Measurements from ENCODE around the gene KIAA1671. TPM values are rescaled to one million over a fixed set of nuclear protein-coding genes. Genes with fewer than 3 reads are reported as not detected.

Gene KIAA1671
- total and polyA plus RNA-seq, 2 of the 4 experiments (the other 2 are of a cell fraction), result 0.02 TPM; not detected in 1

DNA sequence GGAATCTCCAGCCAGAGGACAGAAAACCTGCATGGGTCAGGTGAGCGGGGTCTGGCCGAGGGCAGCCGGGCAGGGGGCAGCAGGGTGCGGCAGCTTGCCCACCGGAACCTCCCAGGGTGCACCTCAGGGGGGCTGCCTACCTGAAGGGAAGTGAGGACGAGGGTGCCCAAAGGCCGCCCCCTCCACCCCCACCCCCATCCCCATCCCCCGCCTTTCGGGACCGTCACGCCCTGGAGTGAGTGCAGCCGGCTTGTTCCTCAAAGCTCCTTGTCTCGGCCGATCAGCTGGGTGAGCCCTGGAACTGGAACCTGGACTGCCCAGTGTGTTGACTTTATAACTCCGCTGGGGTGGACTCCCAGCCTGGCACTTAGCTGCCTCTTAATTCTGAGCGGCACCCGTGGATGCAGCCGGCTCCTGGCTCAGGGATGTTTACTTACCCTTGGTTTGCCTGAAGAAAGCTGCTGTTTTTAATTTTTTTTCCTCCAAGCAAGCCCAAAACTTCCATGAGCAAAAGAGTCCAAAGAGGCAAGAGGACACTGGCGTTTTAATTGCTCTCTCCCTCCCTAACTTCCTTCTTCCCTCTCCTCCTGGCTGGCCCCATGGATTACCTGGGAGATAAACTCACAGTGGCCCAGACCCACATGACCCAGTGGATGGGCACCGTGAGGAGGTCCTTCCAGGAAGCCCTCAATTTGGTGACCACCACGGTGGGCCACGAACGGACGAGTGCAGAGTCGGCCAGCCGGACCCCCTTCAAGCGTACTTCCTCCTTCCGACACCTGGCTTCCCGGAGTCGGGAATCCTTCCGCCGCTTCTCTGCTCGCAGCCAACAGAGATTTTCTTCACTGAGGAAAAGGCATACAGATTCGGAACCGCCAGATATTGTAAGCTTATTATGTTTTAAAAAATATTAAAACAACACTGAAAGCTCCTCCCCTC is 159.3 kb downstream of the KIAA1671 start:
- no TSS peak for BruUV-seq (replicated peaks)
- Histone ChIP-seq H3K23ac (ENCODE audit: low read depth, low read length) (no peak overlapping the region), H3K27ac (ENCODE audit: insufficient read depth, low read length) (no peak overlapping the region), H3K9ac (ENCODE audit: low read depth, low read length) (no peak overlapping the region), H4K5ac (ENCODE audit: low read depth, low read length) (no peak overlapping the region), H2AK9ac (replicated peaks; ENCODE audit: low read depth, low read length, poor library complexity) (no peak overlapping the region), H3K9me1 (ENCODE audit: insufficient read depth, low read length) (no peaks in the 10 kb centered on the region), H3K14ac (replicated peaks; ENCODE audit: low read depth, low read length) (no peak overlapping the region), H2AFZ (replicated peaks; ENCODE audit: low read length, poor library complexity) (peak overlapping the region; percentile 91), H3K4ac (ENCODE audit: low read depth, low read length) (no peak overlapping the region), H3K4me2 (ENCODE audit: low read depth, low read length) (peak overlapping the region; percentile 95; the same call in 1 of the 2 replicates), H2BK5ac (ENCODE audit: low read depth, low read length, poor library complexity, severe bottlenecking) (no peak overlapping the region), H3K4me3 (ENCODE audit: insufficient read depth, low read depth, low read length) (no peak overlapping the region), H3K36me3 (ENCODE audit: control insufficient read depth, insufficient read depth, low read length) (no peaks in the 10 kb centered on the region), H3K9me3 (ENCODE audit: control insufficient read depth, insufficient read depth, low read length) (peaks cover 2% of the 10 kb centered on the region; the same call in 1 of the 2 replicates), H3K27me3 (ENCODE audit: control insufficient read depth, insufficient read depth, low read length) (peaks cover 11% of the 10 kb centered on the region), H2BK20ac (ENCODE audit: low read depth, low read length) (no peak overlapping the region), H3K18ac (ENCODE audit: low read depth, low read length) (no peak overlapping the region), H2BK15ac (ENCODE audit: low read depth, low read length) (no peak overlapping the region), H2AK5ac (ENCODE audit: low read depth, low read length) (no peak overlapping the region), H3K4me1 (ENCODE audit: control insufficient read depth, insufficient read depth, low read length) (no peaks in the 10 kb centered on the region; the same call in 1 of the 2 replicates), H4K20me1 (ENCODE audit: insufficient read depth, low read length) (no peaks in the 10 kb centered on the region), H3K56ac (ENCODE audit: extremely low read depth, insufficient read depth, low read length) (no peak overlapping the region), H2BK120ac (ENCODE audit: low read depth, low read length) (no peak overlapping the region), H4K91ac (ENCODE audit: insufficient read depth, low read depth, low read length) (no peak overlapping the region), H4K8ac (ENCODE audit: low read depth in 2 of 2, low read length in 2 of 2) (no peak overlapping the region), H3K79me1 (ENCODE audit: low read depth in 1 of 2, low read length in 2 of 2) (no peaks in the 10 kb centered on the region)
- dilution Hi-C loops (cut with HindIII; ENCODE audit: low sequenced_read_pairs, unreplicated experiment) (no loop called here), intact Hi-C loops (cut with micrococcal nuclease) (no loop called here), in situ Hi-C loops (cut with MboI; ENCODE audit: low sequenced_read_pairs) (no loop called here)
- TF ChIP-seq CHD1 (IDR thresholded peaks at IDR 0.05; ENCODE audit: low read depth, low read length) (no peak), MAFK (IDR thresholded peaks at IDR 0.05; ENCODE audit: low read depth, low read length) (no peak), BHLHE40 (IDR thresholded peaks at IDR 0.05; ENCODE audit: low read depth, low read length) (no peak), RFX5 (IDR thresholded peaks at IDR 0.05; ENCODE audit: low read depth, low read length) (no peak), CEBPB (IDR thresholded peaks at IDR 0.05; ENCODE audit: low read depth, low read length) (no peak), SMC3 (IDR thresholded peaks at IDR 0.05; ENCODE audit: low read depth, low read length) (no peak), MXI1 (IDR thresholded peaks at IDR 0.05; ENCODE audit: borderline replicate concordance, low read depth, low read length) (no peak), NFE2L2 (IDR thresholded peaks at IDR 0.05; ENCODE audit: low read depth, low read length) (no peak), MAZ (IDR thresholded peaks at IDR 0.05; ENCODE audit: borderline replicate concordance, low read depth, low read length) (no peak)
- TF ChIP-seq, protein P1, sequence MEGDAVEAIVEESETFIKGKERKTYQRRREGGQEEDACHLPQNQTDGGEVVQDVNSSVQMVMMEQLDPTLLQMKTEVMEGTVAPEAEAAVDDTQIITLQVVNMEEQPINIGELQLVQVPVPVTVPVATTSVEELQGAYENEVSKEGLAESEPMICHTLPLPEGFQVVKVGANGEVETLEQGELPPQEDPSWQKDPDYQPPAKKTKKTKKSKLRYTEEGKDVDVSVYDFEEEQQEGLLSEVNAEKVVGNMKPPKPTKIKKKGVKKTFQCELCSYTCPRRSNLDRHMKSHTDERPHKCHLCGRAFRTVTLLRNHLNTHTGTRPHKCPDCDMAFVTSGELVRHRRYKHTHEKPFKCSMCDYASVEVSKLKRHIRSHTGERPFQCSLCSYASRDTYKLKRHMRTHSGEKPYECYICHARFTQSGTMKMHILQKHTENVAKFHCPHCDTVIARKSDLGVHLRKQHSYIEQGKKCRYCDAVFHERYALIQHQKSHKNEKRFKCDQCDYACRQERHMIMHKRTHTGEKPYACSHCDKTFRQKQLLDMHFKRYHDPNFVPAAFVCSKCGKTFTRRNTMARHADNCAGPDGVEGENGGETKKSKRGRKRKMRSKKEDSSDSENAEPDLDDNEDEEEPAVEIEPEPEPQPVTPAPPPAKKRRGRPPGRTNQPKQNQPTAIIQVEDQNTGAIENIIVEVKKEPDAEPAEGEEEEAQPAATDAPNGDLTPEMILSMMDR (conservative IDR thresholded peaks at IDR 0.05; ENCODE audit: low read depth, low read length), result no peak
- WGBS, 2 experiments (ENCODE audit: extremely low coverage in 2 of 2, insufficient read length in 1 of 2), result 7% methylated on average over 3 of the region's 35 CpGs; no CpG with 5 or more reads in 1 of the 2 experiments
- POLR2A ChIA-PET (ENCODE audit: unreplicated experiment), result interaction anchor here (0.6 kb wide), 1 partner anchor 73 kb away, joined by 3 read pairs; no protein-coding TSS in a partner anchor
- CTCF ChIA-PET, result no interaction called here
- DNase-seq (no peak), ATAC-seq (ENCODE audit: low read depth) (no peak)
